Spleen (tissue), 13 donors: ENCODE results near the gene SLC41A3. TPM values are rescaled to one million over a fixed set of nuclear protein-coding genes. Genes with fewer than 3 reads are reported as not detected.

Experiments
- DNase-seq: peaks from one replicate; pipeline ENCODE4 v3.0.0-alpha.2; 2020
- H3K27ac ChIP-seq, 8 donors: fragments of 200-600 bp; sonication (generic) in 7 of 8; 1 replicate in 4 of 8; 2 replicates in 4 of 8; pipeline versions ENCODE4 v1.5.0 to v1.8.0; 2016 to 2021; ENCODE audit warnings: inconsistent platforms in 4 of 8, mild to moderate bottlenecking in 4 of 8, moderate library complexity in 1 of 8
- H3K27me3 ChIP-seq, 7 donors: fragments of 200-600 bp; sonication (generic) in 6 of 7; replicated peaks in 1 of 7; 1 replicate in 4 of 7; 2 replicates in 3 of 7; pipeline versions ENCODE4 v1.5.0 to v1.8.0; 2016 to 2021; ENCODE audit warnings: inconsistent platforms in 3 of 7, mild to moderate bottlenecking in 1 of 7
- H3K36me3 ChIP-seq, 6 donors: fragments of 200-600 bp; sonication (generic) in 5 of 6; 1 replicate in 4 of 6; 2 replicates in 2 of 6; pipeline versions ENCODE4 v1.5.0 to v1.8.0; 2016 to 2021; ENCODE audit warnings: inconsistent platforms in 2 of 6
- H3K4me1 ChIP-seq, 6 donors: fragments of 200-600 bp; sonication (generic) in 5 of 6; 1 replicate in 3 of 6; 2 replicates in 3 of 6; pipeline versions ENCODE4 v1.5.0 to v1.8.0; 2016 to 2021; ENCODE audit warnings: inconsistent platforms in 3 of 6
- H3K4me3 ChIP-seq, 8 donors: fragments of 200-600 bp; sonication (generic) in 7 of 8; 1 replicate in 4 of 8; 2 replicates in 4 of 8; pipeline versions ENCODE4 v1.5.0 to v1.8.0; 2016 to 2021; ENCODE audit warnings: inconsistent platforms in 4 of 8, mild to moderate bottlenecking in 4 of 8, moderate library complexity in 2 of 8
- H3K9me3 ChIP-seq, 8 donors: fragments of 200-600 bp; sonication (generic) in 7 of 8; 1 replicate in 4 of 8; 2 replicates in 4 of 8; pipeline versions ENCODE4 v1.5.0 to v1.8.0; 2016 to 2021; ENCODE audit warnings: inconsistent platforms in 4 of 8
- POLR2A ChIP-seq, 3 donors: fragments of 450-650 bp; IDR thresholded peaks; one replicate each; pipeline ENCODE4 v1.5.1; 2017; ENCODE audit warnings: antibody characterized with exemption in 3 of 3, mild to moderate bottlenecking in 1 of 3
- POLR2AphosphoS5 ChIP-seq, 3 donors: sonication (generic); formaldehyde crosslinking; IDR thresholded peaks; one replicate each; pipeline ENCODE4 v1.5.1; 2017; ENCODE audit warnings: antibody characterized with exemption in 3 of 3
- WGBS, 5 donors: extraction: QIAGEN DNeasy Blood & Tissue Kit in 3 of 5; methylation state at CpG; one replicate each; pipeline versions ENCODE4 v1.1.5 to v1.1.7; 2013 to 2018; 5-methylcytosine and 5-hydroxymethylcytosine counted together
- intact Hi-C: fragments of 100-400 bp; cut with DNase I; formaldehyde crosslinking; loops from one replicate; pipeline ENCODE4 v1.15.0; 2023; ENCODE audit warnings: low total_unique reads
- long read RNA-seq, 2 donors: transcript quantifications; one replicate each; lab custom pipeline, GENCODE V29; 2026
- polyA plus RNA-seq, 3 donors: library from polyadenylated mRNA; stranded (reverse); fragments of 200-250 nt; gene quantifications; one replicate each; pipeline ENCODE4 v1.2.1, GENCODE V29; 2013
- total RNA-seq, 7 donors: library from RNA; depleted of rRNA in 3 of 7; stranded (reverse); fragments of >200 nt in 3 of 7; fragmentation: NEBNext Ultra II Directional in 4 of 7; extraction: Animal tissue kit (Norgen Biotek cat#: 25700) in 4 of 7; gene quantifications; one replicate each; pipeline versions ENCODE4 v1.1.0 to v1.2.1, GENCODE V29; 2016 to 2021
- TF ChIP-seq, protein P1 (sequence below), 11 experiments: fragments of 200-600 bp in 7 of 11; fragments of 450-650 bp in 4 of 11; sonication (generic) in 4 of 11; IDR thresholded peaks in 8 of 11; conservative IDR thresholded peaks in 3 of 11; 1 replicate in 7 of 11; 2 replicates in 4 of 11; pipeline versions ENCODE4 v1.4.0 to v1.8.0; 2016 to 2021; ENCODE audit warnings: antibody characterized with exemption in 11 of 11, inconsistent platforms in 4 of 11, mild to moderate bottlenecking in 1 of 11
- donor health status: healthy with polysubstance abuse.
- donor health status: DM: no; HTN: no; CAD: no; lungs with moderate emphysema.
- donor health status: DM: no; HTN: no; CAD: no.
- donor health status: Bipolar disorder and iron deficiency.
- donor health status: healthy.
- donor health status: DM: no; HTN: no; CAD: no.
- donor health status: DM: yes; HTN: yes; CAD: no.

SLC41A3 gene
- total RNA-seq, result 10 to 100 TPM; 28.9 to 43.7 (median 35.7) TPM
- 10 to 100 TPM; 16.3 to 19.9 (median 19.4) TPM for polyA plus RNA-seq
- long read RNA-seq, donor 1, partial matches to known transcripts, result 0 of 4 reads
- long read RNA-seq, donor 1, other reads (novel, unspliced or antisense), result 0 of 4 reads
- long read RNA-seq, donor 2, partial matches to known transcripts, result 0 of 7 reads
- long read RNA-seq, donor 2, other reads (novel, unspliced or antisense), result 0 of 7 reads

DNA sequence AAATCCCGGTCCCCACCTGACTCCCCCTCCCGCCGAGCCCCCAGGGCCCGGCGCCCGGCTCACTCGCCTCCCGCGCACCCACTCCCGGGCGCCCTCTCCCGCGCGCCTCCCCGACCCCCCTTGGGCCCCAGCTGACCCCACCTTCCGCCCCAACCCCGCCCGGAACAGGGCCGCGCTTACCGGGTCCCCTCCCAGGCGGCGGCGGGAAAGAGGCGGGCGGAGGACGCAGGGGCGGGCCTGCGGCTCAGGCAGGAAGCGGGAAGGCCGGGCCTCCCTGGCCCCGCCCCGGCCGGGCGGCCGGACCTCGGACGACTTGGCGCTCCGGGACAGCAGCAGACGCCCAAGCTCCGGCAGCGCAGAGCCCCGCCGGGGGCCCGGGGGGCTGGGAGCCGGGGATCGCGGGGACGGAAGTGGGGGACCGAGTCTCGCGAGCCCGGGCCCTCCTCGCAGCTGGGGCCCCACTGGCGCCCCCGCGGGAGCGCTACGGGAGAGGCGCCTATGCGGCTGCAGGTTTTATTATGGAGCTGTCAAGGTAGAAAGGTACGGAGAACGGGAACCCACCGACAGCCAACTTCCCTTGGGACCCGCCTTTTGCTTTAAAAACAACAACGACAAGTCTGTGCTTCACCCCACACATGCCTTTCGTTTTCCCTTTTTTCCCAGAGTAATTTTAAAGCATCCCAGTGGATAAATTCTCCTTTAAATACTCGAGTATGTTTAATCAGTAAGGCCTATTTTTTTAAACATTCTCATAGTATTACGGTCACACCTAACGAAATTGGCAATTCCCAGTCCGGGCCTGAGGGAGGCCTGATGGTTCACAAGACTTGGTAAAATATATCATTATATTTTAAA lies at the start of gene SLC41A3:
Gene SLC41A3, minus strand, starts transcription at position 212 of the 855 bp plus-strand sequence. CDS start 15,905 bp downstream, outside the sequence.
- WGBS, 5 donors, result 1 to 3% (median 1%) methylated on average over 10 to 72 of the region's 72 CpGs
- H3K27me3 ChIP-seq, result no peaks in the 10 kb centered on the region
- no peaks in the 10 kb centered on the region for H3K36me3 ChIP-seq
- H3K4me3 ChIP-seq, result peak within 1 kb of the TSS; percentile 58 to 84 (median 66)
- DNase-seq, result peak; percentile 97
- H3K27ac ChIP-seq, result peak within 1 kb of the TSS; percentile 73 to 94 (median 87)
- peak; percentile 68 to 86 (median 83) for TF ChIP-seq POLR2AphosphoS5 (IDR thresholded peaks at IDR 0.05)
- peak in 1 of 3 donors; percentile 37 for TF ChIP-seq POLR2A (IDR thresholded peaks at IDR 0.05)
- TF ChIP-seq, protein P1, sequence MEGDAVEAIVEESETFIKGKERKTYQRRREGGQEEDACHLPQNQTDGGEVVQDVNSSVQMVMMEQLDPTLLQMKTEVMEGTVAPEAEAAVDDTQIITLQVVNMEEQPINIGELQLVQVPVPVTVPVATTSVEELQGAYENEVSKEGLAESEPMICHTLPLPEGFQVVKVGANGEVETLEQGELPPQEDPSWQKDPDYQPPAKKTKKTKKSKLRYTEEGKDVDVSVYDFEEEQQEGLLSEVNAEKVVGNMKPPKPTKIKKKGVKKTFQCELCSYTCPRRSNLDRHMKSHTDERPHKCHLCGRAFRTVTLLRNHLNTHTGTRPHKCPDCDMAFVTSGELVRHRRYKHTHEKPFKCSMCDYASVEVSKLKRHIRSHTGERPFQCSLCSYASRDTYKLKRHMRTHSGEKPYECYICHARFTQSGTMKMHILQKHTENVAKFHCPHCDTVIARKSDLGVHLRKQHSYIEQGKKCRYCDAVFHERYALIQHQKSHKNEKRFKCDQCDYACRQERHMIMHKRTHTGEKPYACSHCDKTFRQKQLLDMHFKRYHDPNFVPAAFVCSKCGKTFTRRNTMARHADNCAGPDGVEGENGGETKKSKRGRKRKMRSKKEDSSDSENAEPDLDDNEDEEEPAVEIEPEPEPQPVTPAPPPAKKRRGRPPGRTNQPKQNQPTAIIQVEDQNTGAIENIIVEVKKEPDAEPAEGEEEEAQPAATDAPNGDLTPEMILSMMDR (IDR thresholded peaks at IDR 0.05 in 8 of 11, conservative IDR thresholded peaks at IDR 0.05 in 3 of 11), result peak in 9 of 11 experiments; percentile 5 to 65 (median 41)
- peaks cover 0 to 6% (median 0%) of the 10 kb centered on the region in 8 donors for H3K9me3 ChIP-seq
- H3K4me1 ChIP-seq, result peaks cover 0 to 30% (median 19%) of the 10 kb centered on the region in 6 donors
- intact Hi-C loops, result no loop called here

- intact Hi-C loops, result loop anchor here (2.0 kb wide), 1 partner anchor 257 kb away; no protein-coding TSS in a partner anchor
These were observed 49.7 kb upstream of the SLC41A3 start for GRCh38 chr3:126133606-126134005.

DNA sequence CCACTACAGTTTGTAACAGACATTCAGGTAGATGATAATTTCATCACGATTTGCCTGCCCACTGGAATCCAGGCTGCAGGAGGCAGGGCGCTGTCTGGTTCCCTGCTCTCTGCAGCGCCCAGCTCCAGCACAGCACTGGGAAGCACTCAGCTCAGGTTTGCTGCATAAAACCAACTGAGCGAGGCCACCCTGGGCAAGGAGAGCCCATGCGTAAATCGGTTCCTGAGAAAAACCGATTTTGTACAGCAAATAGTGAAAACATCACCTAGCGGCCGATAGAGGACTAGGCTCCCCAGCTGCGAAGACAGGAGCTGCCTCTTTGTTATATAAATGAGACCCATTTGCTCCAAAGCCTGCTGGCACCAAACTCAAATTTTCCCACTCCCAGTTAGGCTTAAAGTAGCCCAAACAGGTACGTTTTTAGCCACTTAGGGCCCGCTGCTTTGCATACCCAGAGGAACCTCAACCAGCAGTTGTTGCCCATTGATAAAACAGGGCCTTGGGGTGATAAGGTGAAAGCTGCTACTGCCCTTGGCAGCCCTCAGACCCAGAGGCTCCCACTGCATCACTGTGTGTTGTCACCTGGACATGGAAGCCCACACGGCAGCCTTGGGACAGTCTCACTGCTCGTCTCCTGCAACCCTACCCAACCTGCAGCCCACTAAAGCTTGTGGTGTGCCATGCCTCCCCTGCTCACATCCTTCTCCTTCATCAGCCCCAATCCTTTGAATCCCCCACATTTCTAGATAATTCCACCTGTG lies 49.0 kb upstream of the SLC41A3 start:
- peaks cover 0 to 21% (median 10%) of the 10 kb centered on the region in 6 donors for H3K4me1 ChIP-seq
- no peak overlapping the region for H3K4me3 ChIP-seq
- H3K9me3 ChIP-seq, result no peaks in the 10 kb centered on the region
- H3K27ac ChIP-seq, result no peak overlapping the region
- peaks cover 0 to 58% (median 4%) of the 10 kb centered on the region in 7 donors for H3K27me3 ChIP-seq
- intact Hi-C loops, result no loop called here
- 73 to 80% (median 75%) methylated on average over 14 of the region's 14 CpGs for WGBS, 5 donors
- no peaks in the 10 kb centered on the region for H3K36me3 ChIP-seq
- peak; percentile 61 for DNase-seq
- TF ChIP-seq POLR2A (IDR thresholded peaks at IDR 0.05) (no peak), POLR2AphosphoS5 (IDR thresholded peaks at IDR 0.05) (no peak)
- TF ChIP-seq, protein P1 (IDR thresholded peaks at IDR 0.05 in 8 of 11, conservative IDR thresholded peaks at IDR 0.05 in 3 of 11), result no peak

More at GRCh38 chr3:126133606-126134005, 49.7 kb upstream of the SLC41A3 start:
- no peaks in the 10 kb centered on the region for H3K36me3 ChIP-seq
- no peak overlapping the region for H3K27ac ChIP-seq
- peak; percentile 61 for DNase-seq
- H3K4me1 ChIP-seq, result peaks cover 0 to 21% (median 10%) of the 10 kb centered on the region in 6 donors
- 67 to 90% (median 71%) methylated on average over 4 to 6 of the region's 6 CpGs for WGBS, 5 donors
- TF ChIP-seq, protein P1 (IDR thresholded peaks at IDR 0.05 in 8 of 11, conservative IDR thresholded peaks at IDR 0.05 in 3 of 11), result no peak
- TF ChIP-seq POLR2A (IDR thresholded peaks at IDR 0.05) (no peak), POLR2AphosphoS5 (IDR thresholded peaks at IDR 0.05) (no peak)
- H3K27me3 ChIP-seq, result peaks cover 0 to 61% (median 4%) of the 10 kb centered on the region in 7 donors
- H3K4me3 ChIP-seq, result no peak overlapping the region
- H3K9me3 ChIP-seq, result no peaks in the 10 kb centered on the region
